Transverse colon (tissue), 4 donors: ENCODE measurements around the gene IFNB1. TPM values are rescaled to one million over a fixed set of nuclear protein-coding genes. Genes with fewer than 3 reads are reported as not detected.

Source experiments
- DNase-seq: peaks from one replicate; pipeline ENCODE4 v3.0.0-alpha.2; 2019
- H3K27ac ChIP-seq, 4 donors: fragments of 200-600 bp; sonication (generic); 2 replicates each; pipeline ENCODE4 v1.5.1; 2016 to 2018; ENCODE audit warnings: inconsistent platforms in 4 of 4
- H3K27me3 ChIP-seq: fragments of 200-600 bp; sonication (generic); 2 replicates; pipeline ENCODE4 v1.5.1; 2017; ENCODE audit warnings: inconsistent platforms
- H3K36me3 ChIP-seq, 4 donors: fragments of 200-600 bp; sonication (generic); 2 replicates each; pipeline ENCODE4 v1.5.1; 2017 to 2019; ENCODE audit warnings: inconsistent platforms in 4 of 4
- H3K4me1 ChIP-seq, 4 donors: fragments of 200-600 bp; sonication (generic); 2 replicates each; pipeline ENCODE4 v1.5.1; 2017 to 2020; ENCODE audit warnings: inconsistent platforms in 4 of 4
- H3K4me3 ChIP-seq, 4 donors: fragments of 200-600 bp; sonication (generic); 1 replicate in 1 of 4; 2 replicates in 3 of 4; pipeline versions ENCODE4 v1.5.1 to v1.6.1; 2017 to 2019; ENCODE audit warnings: inconsistent platforms in 4 of 4
- H3K9me3 ChIP-seq, 2 donors: fragments of 200-600 bp; sonication (generic); 2 replicates each; pipeline ENCODE4 v1.5.1; 2017 to 2019; ENCODE audit warnings: inconsistent platforms in 2 of 2
- CTCF ChIP-seq, 5 experiments: fragments of 200-600 bp in 3 of 5; fragments of 450-650 bp in 2 of 5; sonication (generic) in 3 of 5; IDR thresholded peaks; 1 replicate in 2 of 5; 2 replicates in 3 of 5; pipeline ENCODE4 v1.5.1; 2016 to 2017; ENCODE audit warnings: antibody characterized with exemption in 5 of 5, inconsistent platforms in 3 of 5, mild to moderate bottlenecking in 2 of 5, moderate library complexity in 1 of 5
- EP300 ChIP-seq: sonication (generic); formaldehyde crosslinking; IDR thresholded peaks from one replicate; pipeline ENCODE4 v1.6.1; 2017; ENCODE audit warnings: antibody characterized with exemption, low read depth
- POLR2A ChIP-seq: fragments of 450-650 bp; IDR thresholded peaks from one replicate; pipeline ENCODE4 v1.6.1; 2016; ENCODE audit warnings: antibody characterized with exemption, mild to moderate bottlenecking, moderate library complexity
- POLR2AphosphoS5 ChIP-seq, 3 donors: sonication (generic); formaldehyde crosslinking; IDR thresholded peaks; one replicate each; pipeline ENCODE4 v1.6.1; 2016; ENCODE audit warnings: antibody characterized with exemption in 3 of 3
- WGBS, 2 donors: methylation state at CpG; one replicate each; pipeline ENCODE4 v1.1.5; 2018; ENCODE audit warnings: low coverage in 1 of 2; 5-methylcytosine and 5-hydroxymethylcytosine counted together
- in situ Hi-C, 4 donors: fragments of 200-750 bp; cut with MboI; loops; one replicate each; pipeline versions ENCODE4 v1.15.0 to v1.15.1; 2017; ENCODE audit warnings: low sequenced_read_pairs in 3 of 4, low pct_ligation_motif_present in 1 of 4, low pct_unique_long_range_greater_than_20kb in 1 of 4
- intact Hi-C: fragments of 100-400 bp; cut with DNase I; formaldehyde crosslinking; loops from one replicate; pipeline ENCODE4 v1.15.1; 2023; ENCODE audit warnings: low total_unique reads
- total RNA-seq, 4 donors: library from RNA; depleted of rRNA; stranded (reverse); fragments of >200 nt; gene quantifications; one replicate each; pipeline ENCODE4 v1.1.0, GENCODE V29; 2016

Gene IFNB1
- total RNA-seq, 4 donors from 2014 or later: not detected

- H3K27ac ChIP-seq: no peak overlapping the region
- no peaks in the 10 kb centered on the region for H3K27me3 ChIP-seq
- no peak overlapping the region for H3K4me3 ChIP-seq
- no peaks in the 10 kb centered on the region for H3K4me1 ChIP-seq
- DNase-seq: no peak
- intact Hi-C loops: loop anchor here (5.0 kb wide), 1 partner anchor 1187 kb away; no protein-coding TSS in a partner anchor
- TF ChIP-seq EP300: no peak
- no peak for TF ChIP-seq POLR2A
- no peak for TF ChIP-seq CTCF (IDR thresholded peaks at IDR 0.05)
- TF ChIP-seq POLR2AphosphoS5 (IDR thresholded peaks at IDR 0.05): no peak
- in situ Hi-C loops: loop anchor here (10.0 to 25.0 kb wide), 7 partner anchors 227 to 1627 kb away; no protein-coding TSS in a partner anchor
- 65 to 66% methylated on average over 2 of the region's 2 CpGs for whole genome bisulfite sequencing, 2 donors
- no peaks in the 10 kb centered on the region for H3K36me3 ChIP-seq
- no peaks in the 10 kb centered on the region for H3K9me3 ChIP-seq
Observed at GRCh38 chr9:21114311-21114710, 36.6 kb upstream of the IFNB1 start.

- Histone ChIP-seq H3K4me3 (no peak overlapping the region), H3K27ac (no peak overlapping the region), H3K4me1 (no peaks in the 10 kb centered on the region), H3K27me3 (no peaks in the 10 kb centered on the region), H3K36me3 (no peaks in the 10 kb centered on the region), H3K9me3 (no peaks in the 10 kb centered on the region)
- peak; percentile 65 to 81 (median 76) for TF ChIP-seq CTCF (IDR thresholded peaks at IDR 0.05)
- no peak for TF ChIP-seq POLR2A
- intact Hi-C loops: loop anchor here (5.0 kb wide), 1 partner anchor 1184 kb away; no protein-coding TSS in a partner anchor
- in situ Hi-C loops: loop anchor here (10.0 to 25.0 kb wide), 7 partner anchors 224 to 1624 kb away; no protein-coding TSS in a partner anchor
- DNase-seq: no peak
- WGBS, 2 donors: 23 to 91% methylated on average over 1 to 4 of the region's 4 CpGs
Observed at GRCh38 chr9:21110708-21111576, 33.2 kb upstream of the IFNB1 start.

GRCh38 chr9:21104787-21105186 lies 27.0 kb upstream of the IFNB1 start:
- Histone ChIP-seq H3K36me3 (no peaks in the 10 kb centered on the region), H3K27ac (no peak overlapping the region), H3K4me3 (no peak overlapping the region), H3K4me1 (no peaks in the 10 kb centered on the region), H3K27me3 (no peaks in the 10 kb centered on the region), H3K9me3 (no peaks in the 10 kb centered on the region)
- in situ Hi-C loops (loop anchor here (10.0 to 25.0 kb wide), 7 partner anchors 217 to 1617 kb away; no protein-coding TSS in a partner anchor), intact Hi-C loops (no loop called here)
- TF ChIP-seq POLR2A (no peak), CTCF (IDR thresholded peaks at IDR 0.05) (no peak), EP300 (no peak), POLR2AphosphoS5 (IDR thresholded peaks at IDR 0.05) (no peak)
- DNase-seq: no peak
- 44 to 47% methylated on average over 1 of the region's 1 CpG for WGBS, 2 donors

GRCh38 chr9:21102305-21102704 lies 24.6 kb upstream of the IFNB1 start:
- WGBS, 2 donors: 100% methylated on average over 1 of the region's 1 CpG
- no peak for DNase-seq
- Histone ChIP-seq H3K4me1 (peaks cover 0 to under 1% (median 0%) of the 10 kb centered on the region in 4 donors), H3K27me3 (no peaks in the 10 kb centered on the region), H3K36me3 (no peaks in the 10 kb centered on the region), H3K4me3 (no peak overlapping the region), H3K9me3 (no peaks in the 10 kb centered on the region), H3K27ac (no peak overlapping the region)
- TF ChIP-seq EP300 (no peak), POLR2A (no peak), CTCF (IDR thresholded peaks at IDR 0.05) (no peak), POLR2AphosphoS5 (IDR thresholded peaks at IDR 0.05) (no peak)
- in situ Hi-C loops (loop anchor here (10.0 to 25.0 kb wide), 7 partner anchors 215 to 1615 kb away; no protein-coding TSS in a partner anchor), intact Hi-C loops (no loop called here)
